Measurements from ENCODE around the gene SORT1.

Gene SORT1

GRCh38 chr1:109331113-109331512, 66.6 kb downstream of the SORT1 start:
- no peak overlapping the region for H3K4me3 ChIP-seq (ENCODE audit: low read length)
- no peak for DNase-seq (ENCODE audit: low read depth)
- TF ChIP-seq, protein P1, sequence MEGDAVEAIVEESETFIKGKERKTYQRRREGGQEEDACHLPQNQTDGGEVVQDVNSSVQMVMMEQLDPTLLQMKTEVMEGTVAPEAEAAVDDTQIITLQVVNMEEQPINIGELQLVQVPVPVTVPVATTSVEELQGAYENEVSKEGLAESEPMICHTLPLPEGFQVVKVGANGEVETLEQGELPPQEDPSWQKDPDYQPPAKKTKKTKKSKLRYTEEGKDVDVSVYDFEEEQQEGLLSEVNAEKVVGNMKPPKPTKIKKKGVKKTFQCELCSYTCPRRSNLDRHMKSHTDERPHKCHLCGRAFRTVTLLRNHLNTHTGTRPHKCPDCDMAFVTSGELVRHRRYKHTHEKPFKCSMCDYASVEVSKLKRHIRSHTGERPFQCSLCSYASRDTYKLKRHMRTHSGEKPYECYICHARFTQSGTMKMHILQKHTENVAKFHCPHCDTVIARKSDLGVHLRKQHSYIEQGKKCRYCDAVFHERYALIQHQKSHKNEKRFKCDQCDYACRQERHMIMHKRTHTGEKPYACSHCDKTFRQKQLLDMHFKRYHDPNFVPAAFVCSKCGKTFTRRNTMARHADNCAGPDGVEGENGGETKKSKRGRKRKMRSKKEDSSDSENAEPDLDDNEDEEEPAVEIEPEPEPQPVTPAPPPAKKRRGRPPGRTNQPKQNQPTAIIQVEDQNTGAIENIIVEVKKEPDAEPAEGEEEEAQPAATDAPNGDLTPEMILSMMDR (IDR thresholded peaks at IDR 0.05; ENCODE audit: insufficient read depth, low read depth, low read length, missing control alignments): no peak

DNA sequence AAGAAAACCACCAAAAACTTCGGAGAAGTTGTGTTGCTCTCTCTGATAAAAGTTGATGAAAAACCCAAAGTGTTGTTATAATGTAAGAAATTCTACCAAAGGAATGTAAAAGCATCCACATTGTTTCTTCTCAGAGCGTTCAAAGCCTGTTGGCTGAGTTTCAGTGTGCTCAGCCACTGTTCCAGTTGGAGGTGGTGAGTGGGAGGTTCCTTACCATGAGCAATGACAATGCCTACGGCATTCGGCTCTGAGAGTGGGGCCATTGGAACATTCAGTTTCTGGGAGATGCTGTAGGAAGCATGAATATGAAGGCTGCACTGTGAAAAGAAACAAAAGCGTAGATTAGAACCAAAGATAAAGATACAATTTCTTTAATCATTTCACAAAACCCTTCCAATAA, 70.4 kb downstream of the SORT1 start:
- no peak for DNase-seq (ENCODE audit: low read depth)
- no peak overlapping the region for H3K4me3 ChIP-seq (ENCODE audit: low read length)
- TF ChIP-seq, protein P1 (IDR thresholded peaks at IDR 0.05; ENCODE audit: insufficient read depth, low read depth, low read length, missing control alignments): no peak

DNA sequence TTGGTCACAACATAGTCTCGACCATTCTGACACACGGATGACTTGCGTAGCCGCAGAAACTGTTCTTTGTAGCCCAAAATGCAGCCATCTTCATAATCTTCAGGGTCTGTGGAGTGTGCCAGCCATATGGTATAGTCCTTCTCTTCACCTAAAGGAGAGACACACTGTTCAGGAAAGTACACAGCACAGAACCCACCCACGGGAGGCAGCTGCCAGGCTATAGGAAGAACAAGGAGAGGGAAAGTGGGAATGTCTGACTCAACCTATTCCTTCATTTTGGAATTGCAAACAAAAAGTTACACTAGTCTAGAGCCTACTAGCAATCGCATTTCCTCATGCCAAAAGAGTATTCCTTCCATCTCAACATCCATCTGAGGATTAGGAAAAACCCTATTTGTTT, 74.7 kb downstream of the SORT1 start:
- TF ChIP-seq, protein P1 (IDR thresholded peaks at IDR 0.05; ENCODE audit: insufficient read depth, low read depth, low read length, missing control alignments): no peak
- no peak for DNase-seq (ENCODE audit: low read depth)
- no peak overlapping the region for H3K4me3 ChIP-seq (ENCODE audit: low read length)

DNA sequence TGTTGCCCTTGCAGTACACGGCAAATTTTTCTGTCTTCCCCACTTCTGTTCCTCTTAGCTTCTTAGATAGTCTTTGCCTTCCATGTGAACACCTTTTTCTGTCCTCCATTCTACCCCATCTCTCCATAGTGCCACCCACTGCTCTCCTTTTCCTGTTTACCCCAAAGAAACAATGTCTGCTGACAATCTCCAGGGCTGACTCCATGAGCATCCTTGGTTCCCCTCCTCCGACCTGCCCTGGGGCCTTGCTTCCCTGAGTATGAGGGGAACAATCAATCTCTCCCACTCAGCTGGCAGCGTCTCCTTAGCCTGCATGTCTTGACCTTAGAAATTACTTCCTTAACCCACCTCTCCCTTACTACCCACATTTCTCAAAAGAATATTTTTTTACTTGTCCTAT, 78.6 kb downstream of the SORT1 start:
- no peak overlapping the region for H3K4me3 ChIP-seq (ENCODE audit: low read length)
- DNase-seq (ENCODE audit: low read depth): no peak
- TF ChIP-seq, protein P1 (IDR thresholded peaks at IDR 0.05; ENCODE audit: insufficient read depth, low read depth, low read length, missing control alignments): no peak

- TF ChIP-seq, protein P1 (IDR thresholded peaks at IDR 0.05; ENCODE audit: insufficient read depth, low read depth, low read length, missing control alignments): no peak
- DNase-seq (ENCODE audit: low read depth): no peak
- no peak overlapping the region for H3K4me3 ChIP-seq (ENCODE audit: low read length)
These were observed 81.2 kb downstream of the SORT1 start for GRCh38 chr1:109316506-109316905.

DNA sequence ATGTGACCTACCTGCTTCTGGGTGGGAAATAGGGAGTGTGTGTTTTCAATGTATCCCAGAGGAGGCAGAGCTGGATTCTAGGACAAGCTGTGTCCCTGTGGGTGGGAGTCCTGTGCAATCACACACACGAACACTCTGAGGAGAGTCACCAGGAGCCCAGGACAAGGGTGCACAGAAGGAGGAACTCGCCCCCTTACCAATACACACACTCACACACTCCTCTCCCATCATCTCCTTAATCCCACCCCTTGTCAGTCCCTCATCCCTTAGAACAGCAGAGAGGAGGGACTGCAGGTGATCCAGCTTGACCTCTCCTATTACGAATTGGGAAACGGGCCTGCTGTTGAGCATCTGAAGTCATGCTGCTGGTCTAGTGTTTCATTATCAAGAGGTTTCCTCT, 82.4 kb downstream of the SORT1 start:
- DNase-seq (ENCODE audit: low read depth): no peak
- H3K4me3 ChIP-seq (ENCODE audit: low read length): no peak overlapping the region
- TF ChIP-seq, protein P1 (IDR thresholded peaks at IDR 0.05; ENCODE audit: insufficient read depth, low read depth, low read length, missing control alignments): no peak

- TF ChIP-seq, protein P1 (IDR thresholded peaks at IDR 0.05; ENCODE audit: insufficient read depth, low read depth, low read length, missing control alignments): no peak
- no peak overlapping the region for H3K4me3 ChIP-seq (ENCODE audit: low read length)
- no peak for DNase-seq (ENCODE audit: low read depth)
These were observed 82.9 kb downstream of the SORT1 start for GRCh38 chr1:109314795-109315194.

All from epithelial cell of esophagus (primary cell).